HUES64 (cell line): Measurements from ENCODE around the gene SPDYE1.

Experiments
- H3K27ac ChIP-seq: 2 replicates; pipeline ENCODE4 v1.7.0; 2013; ENCODE audit warnings: low read depth, low read length, inconsistent platforms
- H3K27me3 ChIP-seq: 2 replicates; pipeline ENCODE4 v1.6.1; 2013; ENCODE audit warnings: mild to moderate bottlenecking, low read length; ENCODE audit not compliant: insufficient read depth
- H3K36me3 ChIP-seq: 2 replicates; pipeline ENCODE4 v1.6.1; 2013; ENCODE audit warnings: mild to moderate bottlenecking, low read length; ENCODE audit not compliant: insufficient read depth
- H3K4me1 ChIP-seq: 2 replicates; pipeline ENCODE4 v1.6.1; 2013; ENCODE audit warnings: mild to moderate bottlenecking, low read length, moderate library complexity; ENCODE audit not compliant: insufficient read depth
- H3K4me3 ChIP-seq: 2 replicates; pipeline ENCODE4 v1.5.1; 2013; ENCODE audit warnings: mild to moderate bottlenecking, low read length, moderate library complexity
- H3K9ac ChIP-seq: 2 replicates; pipeline ENCODE4 v1.6.1; 2013; ENCODE audit warnings: mild to moderate bottlenecking, low read depth, low read length
- H3K9me3 ChIP-seq: 2 replicates; pipeline ENCODE4 v1.6.1; 2013; ENCODE audit warnings: low read depth, low read length; ENCODE audit not compliant: insufficient read depth
- WGBS: fragments of 150-250, 120-280 bp; methylation state at CpG from one replicate; pipeline ENCODE4 v1.1.7; 2013; ENCODE audit warnings: missing lambda C conversion rate; 5-methylcytosine and 5-hydroxymethylcytosine counted together

The SPDYE1 gene

DNA sequence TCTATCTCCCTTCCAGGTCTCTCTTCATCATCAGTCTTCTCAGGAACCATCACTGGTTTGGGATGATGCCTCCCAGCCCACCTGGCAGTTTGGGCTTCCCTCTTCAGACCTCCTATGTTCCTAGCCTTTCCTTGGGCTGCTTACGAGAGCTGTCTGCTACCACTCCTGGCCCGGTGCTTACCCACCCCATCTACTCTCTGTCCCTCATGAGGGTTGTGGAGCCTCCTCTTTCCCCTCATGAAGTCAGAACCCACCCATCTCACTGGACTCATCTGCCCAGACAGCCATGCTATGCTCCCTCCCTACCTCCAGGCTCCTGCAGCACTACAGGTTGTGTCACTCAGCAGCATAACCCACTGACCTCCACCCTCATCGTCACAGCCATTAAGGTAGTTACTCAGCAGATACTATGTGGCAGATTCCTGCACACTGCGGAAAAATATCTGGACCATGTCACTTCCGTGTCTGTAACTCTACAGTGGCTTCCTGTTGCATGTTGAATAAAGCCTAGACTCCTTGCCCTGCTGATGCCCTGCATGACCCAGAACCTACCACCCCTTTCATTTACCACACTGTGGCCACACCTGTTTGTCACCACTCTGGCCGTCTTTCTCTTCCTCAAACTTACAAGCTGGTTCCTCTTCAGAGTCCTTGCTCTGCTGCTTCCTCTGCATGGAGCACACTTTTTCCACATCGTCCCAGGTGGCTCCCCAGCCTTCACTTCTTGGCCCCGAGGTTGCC, 48.8 kb downstream of the SPDYE1 start:
- no peaks in the 10 kb centered on the region for H3K9me3 ChIP-seq
- no peak overlapping the region for H3K4me3 ChIP-seq
- WGBS, result 93% methylated on average over 8 of the region's 8 CpGs
- H3K27me3 ChIP-seq, result peaks cover 11% of the 10 kb centered on the region
- H3K36me3 ChIP-seq, result peaks cover 34% of the 10 kb centered on the region
- no peak overlapping the region for H3K9ac ChIP-seq
- no peak overlapping the region for H3K27ac ChIP-seq
- no peaks in the 10 kb centered on the region; the same call in 1 of the 2 replicates for H3K4me1 ChIP-seq

DNA sequence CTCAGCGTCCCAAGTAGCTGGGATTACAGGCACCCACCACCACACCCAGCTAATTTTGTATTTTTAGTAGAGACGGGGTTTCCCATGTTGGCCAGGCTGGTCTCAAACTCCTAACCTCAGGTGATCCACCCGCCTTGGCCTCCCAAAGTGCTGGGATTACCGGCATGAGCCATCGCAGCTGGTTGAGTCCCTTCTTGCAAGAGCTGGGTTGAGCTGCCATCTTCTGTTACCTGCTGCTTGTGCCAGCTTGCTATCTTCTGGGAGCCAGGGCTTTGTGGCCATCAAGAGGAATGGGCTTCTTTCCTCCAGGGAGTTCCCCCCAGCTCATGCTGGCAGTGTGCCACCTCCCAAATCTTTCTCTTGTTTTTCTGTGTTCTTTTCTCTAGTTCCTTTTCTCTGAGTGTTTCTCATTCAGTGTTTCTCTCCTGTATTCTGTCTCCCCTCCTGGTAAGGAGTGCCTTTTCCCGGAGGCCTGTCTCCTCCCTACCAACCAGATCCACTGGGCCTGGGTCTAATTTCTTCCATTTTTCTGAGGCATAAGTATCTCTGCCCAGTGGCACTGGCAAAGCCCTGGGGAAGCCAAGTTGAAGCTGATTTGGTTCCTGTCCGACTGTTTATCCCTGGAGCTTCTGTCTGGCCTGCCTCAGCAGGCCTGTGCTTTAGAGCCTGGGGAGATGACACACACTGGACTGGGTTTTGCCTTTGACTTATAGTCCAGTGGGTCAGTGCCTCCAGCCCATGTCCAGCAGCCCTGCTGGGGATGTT, 50.5 kb downstream of the SPDYE1 start:
- Histone ChIP-seq H3K4me3 (no peak overlapping the region), H3K9me3 (no peaks in the 10 kb centered on the region), H3K27me3 (no peaks in the 10 kb centered on the region), H3K36me3 (peaks cover 49% of the 10 kb centered on the region), H3K9ac (no peak overlapping the region), H3K27ac (no peak overlapping the region), H3K4me1 (no peaks in the 10 kb centered on the region; the same call in 1 of the 2 replicates)
- WGBS, result 92% methylated on average over 7 of the region's 7 CpGs

DNA sequence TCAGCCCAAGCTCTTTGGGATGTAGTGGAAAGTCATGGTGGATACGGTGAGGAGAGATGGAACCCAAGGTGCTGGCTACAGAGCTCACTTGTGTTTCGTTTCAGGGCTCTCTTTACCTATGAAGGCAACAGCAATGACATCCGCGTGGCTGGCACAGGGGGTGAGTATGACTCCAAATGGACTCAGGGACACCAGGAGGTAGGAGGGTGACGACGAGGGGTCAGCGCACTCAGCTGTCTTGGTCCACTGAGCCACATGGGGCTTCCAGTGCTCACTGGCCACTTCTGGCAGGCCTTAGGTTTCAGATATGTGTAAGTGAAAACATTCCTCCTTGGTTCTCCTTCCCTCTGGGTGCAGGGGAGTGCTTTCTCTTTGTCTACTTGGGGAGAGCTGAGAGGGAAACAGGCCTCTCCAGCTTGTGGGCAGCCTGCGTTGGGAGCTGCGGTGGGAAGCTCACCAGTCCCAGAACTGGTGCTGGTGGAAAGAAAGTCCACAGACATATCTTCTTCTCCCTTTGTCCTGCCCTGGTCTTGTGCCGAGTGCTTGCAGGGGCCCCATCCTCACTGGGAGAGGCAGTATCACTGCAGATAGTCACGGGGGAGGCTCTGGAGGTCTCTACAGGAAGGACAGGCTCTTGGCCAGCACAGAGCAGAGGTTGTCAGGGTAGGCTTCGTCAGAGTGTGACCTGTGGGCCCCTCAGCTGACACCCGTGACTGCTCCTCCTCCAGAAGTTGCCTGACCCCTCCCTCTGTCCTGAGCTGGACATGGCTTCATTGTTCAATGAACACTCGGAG, 52.6 kb downstream of the SPDYE1 start:
- Histone ChIP-seq H3K27ac (no peak overlapping the region), H3K9ac (no peak overlapping the region), H3K27me3 (no peaks in the 10 kb centered on the region), H3K9me3 (no peaks in the 10 kb centered on the region), H3K4me3 (no peak overlapping the region), H3K4me1 (no peaks in the 10 kb centered on the region; the same call in 1 of the 2 replicates), H3K36me3 (peaks cover 63% of the 10 kb centered on the region)
- 94% methylated on average over 14 of the region's 14 CpGs for WGBS

DNA sequence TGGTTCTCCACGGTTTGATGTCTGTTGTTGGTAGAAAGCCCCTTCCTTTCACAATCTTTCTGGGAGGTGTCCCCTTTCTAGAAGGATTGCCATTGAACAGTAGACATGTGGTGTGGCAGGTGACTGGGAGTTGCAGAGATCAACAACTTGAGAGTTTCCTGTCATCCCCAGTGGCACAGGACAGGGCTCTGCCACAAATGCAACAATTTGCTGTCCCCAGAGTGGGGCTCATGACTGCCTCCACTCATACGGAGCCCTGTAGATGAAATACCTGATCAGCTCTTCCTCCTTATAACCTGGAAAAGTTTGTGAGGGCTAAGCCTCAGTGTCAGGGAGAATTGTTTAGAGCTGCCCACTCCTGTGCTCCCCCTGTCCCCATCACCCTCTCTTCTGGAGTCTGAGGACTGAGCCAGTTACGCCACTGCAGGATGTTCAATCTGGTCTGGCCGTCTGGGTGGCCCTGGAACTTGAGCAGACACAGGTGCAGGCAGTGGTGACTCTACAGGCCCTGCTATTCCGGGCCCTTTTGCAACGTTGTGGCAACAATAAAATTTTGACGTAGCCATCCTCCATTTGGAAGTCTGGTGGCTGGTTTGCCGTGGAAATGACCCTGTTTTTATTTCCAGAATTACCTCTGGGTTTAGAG, 53.3 kb downstream of the SPDYE1 start:
- H3K27ac ChIP-seq, result no peak overlapping the region
- no peaks in the 10 kb centered on the region for H3K9me3 ChIP-seq
- no peak overlapping the region for H3K4me3 ChIP-seq
- H3K4me1 ChIP-seq, result no peaks in the 10 kb centered on the region
- no peak overlapping the region for H3K9ac ChIP-seq
- WGBS, result 89% methylated on average over 8 of the region's 8 CpGs
- peaks cover 65% of the 10 kb centered on the region for H3K36me3 ChIP-seq
- no peaks in the 10 kb centered on the region for H3K27me3 ChIP-seq

DNA sequence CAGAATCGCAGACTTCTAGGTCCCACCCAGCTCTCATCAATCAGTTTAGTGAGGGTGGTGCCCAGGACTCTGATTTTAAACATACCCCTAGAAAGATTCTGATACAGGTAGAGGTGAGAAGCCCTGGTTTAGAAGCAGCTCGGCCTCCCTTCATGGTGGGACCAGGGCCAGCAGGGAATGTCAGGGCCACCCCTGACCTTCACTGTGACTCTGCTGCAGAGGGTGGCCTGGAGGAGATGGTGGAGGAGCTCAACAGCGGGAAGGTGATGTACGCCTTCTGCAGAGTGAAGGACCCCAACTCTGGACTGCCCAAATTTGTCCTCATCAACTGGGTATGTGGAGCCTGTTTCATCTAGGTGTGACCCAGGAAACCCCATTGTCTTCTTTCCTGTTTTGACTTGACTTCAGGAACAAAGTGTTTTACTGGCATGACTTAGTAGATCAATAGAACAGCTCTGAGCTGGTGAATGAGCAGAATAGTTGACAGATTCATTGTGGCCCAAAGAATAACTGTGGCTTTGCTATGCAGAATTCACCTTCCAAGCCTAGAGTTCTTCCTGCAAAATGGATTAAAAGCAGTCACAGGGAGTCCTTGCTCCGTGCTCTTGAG, 54.0 kb downstream of the SPDYE1 start:
- 93% methylated on average over 5 of the region's 5 CpGs for WGBS
- Histone ChIP-seq H3K4me1 (no peaks in the 10 kb centered on the region), H3K27ac (no peak overlapping the region), H3K9me3 (no peaks in the 10 kb centered on the region), H3K9ac (no peak overlapping the region), H3K27me3 (no peaks in the 10 kb centered on the region), H3K36me3 (peaks cover 67% of the 10 kb centered on the region), H3K4me3 (no peak overlapping the region)

DNA sequence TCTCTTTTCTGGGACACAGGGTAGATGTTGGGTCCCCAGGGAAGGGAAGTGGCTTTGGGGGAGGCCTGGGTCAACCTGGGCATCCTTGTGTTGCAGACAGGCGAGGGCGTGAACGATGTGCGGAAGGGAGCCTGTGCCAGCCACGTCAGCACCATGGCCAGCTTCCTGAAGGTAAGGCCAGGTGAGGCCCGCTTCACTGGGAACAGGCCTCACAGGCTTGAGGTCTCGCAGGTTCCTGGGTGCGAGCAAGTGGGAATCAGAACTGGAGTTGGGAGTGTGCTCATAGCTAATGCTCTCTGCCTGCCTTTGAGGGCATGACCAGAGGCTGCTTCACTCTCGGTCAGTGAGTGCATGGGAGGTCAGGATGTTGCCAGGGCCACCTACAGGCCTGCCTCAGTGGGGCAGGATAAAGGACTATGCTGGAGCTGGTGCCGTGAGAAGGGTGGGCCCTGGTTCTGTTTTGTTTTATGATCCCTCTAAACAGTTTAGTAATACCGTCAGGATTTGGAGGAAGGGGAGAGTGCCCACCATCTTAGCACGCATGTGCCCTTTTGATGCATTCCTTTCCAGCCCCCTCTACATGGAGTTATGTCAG, 55.2 kb downstream of the SPDYE1 start:
- Histone ChIP-seq H3K27ac (no peak overlapping the region), H3K9me3 (no peaks in the 10 kb centered on the region), H3K4me3 (no peak overlapping the region), H3K27me3 (no peaks in the 10 kb centered on the region), H3K36me3 (peaks cover 72% of the 10 kb centered on the region), H3K9ac (no peak overlapping the region), H3K4me1 (no peaks in the 10 kb centered on the region)
- 96% methylated on average over 11 of the region's 12 CpGs for WGBS

DNA sequence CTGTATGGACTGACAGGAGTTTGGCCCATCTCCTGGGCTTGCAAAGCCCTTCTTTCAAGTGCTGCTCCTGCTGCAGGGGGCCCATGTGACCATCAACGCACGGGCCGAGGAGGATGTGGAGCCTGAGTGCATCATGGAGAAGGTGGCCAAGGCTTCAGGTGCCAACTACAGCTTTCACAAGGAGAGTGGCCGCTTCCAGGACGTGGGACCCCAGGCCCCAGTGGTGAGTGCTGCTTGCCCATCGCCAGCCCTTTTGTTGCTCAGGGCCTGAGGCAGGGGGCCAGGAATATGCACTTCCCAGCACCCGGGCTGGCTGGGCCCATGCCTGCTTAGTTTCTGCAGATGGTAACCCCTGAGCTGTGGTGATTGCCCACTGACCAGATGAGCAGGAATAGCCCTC, 59.0 kb downstream of the SPDYE1 start:
- H3K36me3 ChIP-seq, result peaks cover 85% of the 10 kb centered on the region
- no peaks in the 10 kb centered on the region for H3K27me3 ChIP-seq
- H3K9ac ChIP-seq, result no peak overlapping the region
- H3K27ac ChIP-seq, result no peak overlapping the region
- H3K4me1 ChIP-seq, result no peaks in the 10 kb centered on the region
- H3K4me3 ChIP-seq, result no peak overlapping the region
- 91% methylated on average over 7 of the region's 7 CpGs for whole genome bisulfite sequencing
- H3K9me3 ChIP-seq, result no peaks in the 10 kb centered on the region

DNA sequence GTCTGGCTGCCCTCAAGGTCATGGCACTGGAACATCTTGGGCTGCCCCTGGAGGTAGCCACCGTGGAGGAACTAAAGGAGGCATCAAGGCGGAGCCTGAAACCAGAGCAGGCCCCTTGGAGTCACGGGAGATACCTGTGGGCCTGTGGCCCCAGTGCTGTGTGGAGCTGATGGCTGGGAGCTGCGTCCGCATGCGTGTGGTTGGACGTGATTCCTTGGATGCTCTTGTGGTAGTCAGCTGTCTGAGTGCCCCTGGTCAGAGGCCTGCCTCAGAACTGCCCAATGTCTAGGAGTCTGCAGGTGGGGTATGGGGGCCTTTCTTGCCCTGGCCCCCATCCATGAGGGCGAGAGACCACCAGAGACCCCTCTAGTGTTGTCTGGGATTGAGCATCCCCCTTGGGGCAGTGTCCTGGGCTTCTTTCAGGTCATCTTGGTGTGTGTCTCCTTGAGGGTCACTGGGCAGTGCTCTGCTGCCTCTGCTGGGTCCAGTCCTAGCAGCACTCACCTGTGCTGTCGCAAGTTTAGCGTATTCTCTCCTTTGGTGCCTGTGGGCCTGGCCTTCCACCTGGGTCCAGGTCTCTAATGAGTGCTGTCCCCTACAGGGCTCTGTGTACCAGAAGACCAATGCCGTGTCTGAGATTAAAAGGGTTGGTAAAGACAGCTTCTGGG, 59.6 kb downstream of the SPDYE1 start:
- 93% methylated on average over 11 of the region's 11 CpGs for WGBS
- H3K9me3 ChIP-seq, result no peaks in the 10 kb centered on the region
- peaks cover 84% of the 10 kb centered on the region for H3K36me3 ChIP-seq
- H3K9ac ChIP-seq, result no peak overlapping the region
- H3K4me1 ChIP-seq, result no peaks in the 10 kb centered on the region
- H3K27me3 ChIP-seq, result no peaks in the 10 kb centered on the region
- H3K4me3 ChIP-seq, result no peak overlapping the region
- no peak overlapping the region for H3K27ac ChIP-seq

DNA sequence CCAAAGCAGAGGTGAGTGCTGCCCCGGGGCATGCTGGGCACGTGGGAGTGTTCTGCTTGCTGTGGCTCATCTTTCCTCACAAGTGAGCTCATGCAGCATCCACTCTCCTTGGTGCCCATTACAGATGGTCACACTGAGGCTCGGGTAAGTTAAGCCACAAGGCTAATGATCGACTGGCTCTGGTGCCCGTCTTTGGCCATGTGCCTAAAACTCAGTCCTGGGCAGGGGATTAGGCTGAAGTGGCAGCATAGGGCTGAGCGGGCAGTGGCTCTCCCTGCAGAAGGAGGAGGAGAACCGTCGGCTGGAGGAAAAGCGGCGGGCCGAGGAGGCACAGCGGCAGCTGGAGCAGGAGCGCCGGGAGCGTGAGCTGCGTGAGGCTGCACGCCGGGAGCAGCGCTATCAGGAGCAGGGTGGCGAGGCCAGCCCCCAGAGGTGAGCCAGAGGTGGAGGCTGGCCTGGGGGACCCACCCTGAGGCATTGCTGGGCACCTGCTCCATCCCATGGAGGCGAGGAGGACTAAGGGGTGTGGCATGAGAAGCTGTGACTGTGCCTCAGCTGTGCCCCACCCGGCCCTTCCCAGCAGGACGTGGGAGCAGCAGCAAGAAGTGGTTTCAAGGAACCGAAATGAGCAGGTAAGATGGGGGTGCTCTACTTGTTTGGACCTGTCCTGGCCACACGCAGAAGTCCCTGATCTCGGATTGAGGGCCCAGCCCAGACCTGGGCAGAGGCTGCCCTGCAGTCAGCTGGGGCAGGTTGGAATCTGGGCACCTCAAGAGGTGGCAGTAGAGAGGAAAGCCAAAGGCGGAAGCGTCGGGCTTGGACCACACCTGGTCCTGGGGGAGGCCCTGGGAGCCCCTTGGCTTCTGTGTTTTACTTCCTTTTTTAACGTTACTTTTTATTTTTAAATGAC, 60.4 kb downstream of the SPDYE1 start:
- H3K9me3 ChIP-seq, result no peaks in the 10 kb centered on the region
- 94% methylated on average over 30 of the region's 30 CpGs for WGBS
- H3K27me3 ChIP-seq, result no peaks in the 10 kb centered on the region
- peaks cover 77% of the 10 kb centered on the region for H3K36me3 ChIP-seq
- H3K9ac ChIP-seq, result no peak overlapping the region
- H3K27ac ChIP-seq, result no peak overlapping the region
- no peak overlapping the region for H3K4me3 ChIP-seq
- no peaks in the 10 kb centered on the region for H3K4me1 ChIP-seq
